ENCODE results near the gene BNIP3.

BNIP3 gene

GRCh38 chr10:131978851-131979250, 2.9 kb downstream of the BNIP3 start:
- no peak for DNase-seq (ENCODE audit: low read depth in 1 of 2, low spot score in 1 of 2)

- no peak for DNase-seq (ENCODE audit: low read depth in 1 of 2, low spot score in 1 of 2)
Measured at GRCh38 chr10:131978366-131978765, 3.4 kb downstream of the BNIP3 start.

DNA sequence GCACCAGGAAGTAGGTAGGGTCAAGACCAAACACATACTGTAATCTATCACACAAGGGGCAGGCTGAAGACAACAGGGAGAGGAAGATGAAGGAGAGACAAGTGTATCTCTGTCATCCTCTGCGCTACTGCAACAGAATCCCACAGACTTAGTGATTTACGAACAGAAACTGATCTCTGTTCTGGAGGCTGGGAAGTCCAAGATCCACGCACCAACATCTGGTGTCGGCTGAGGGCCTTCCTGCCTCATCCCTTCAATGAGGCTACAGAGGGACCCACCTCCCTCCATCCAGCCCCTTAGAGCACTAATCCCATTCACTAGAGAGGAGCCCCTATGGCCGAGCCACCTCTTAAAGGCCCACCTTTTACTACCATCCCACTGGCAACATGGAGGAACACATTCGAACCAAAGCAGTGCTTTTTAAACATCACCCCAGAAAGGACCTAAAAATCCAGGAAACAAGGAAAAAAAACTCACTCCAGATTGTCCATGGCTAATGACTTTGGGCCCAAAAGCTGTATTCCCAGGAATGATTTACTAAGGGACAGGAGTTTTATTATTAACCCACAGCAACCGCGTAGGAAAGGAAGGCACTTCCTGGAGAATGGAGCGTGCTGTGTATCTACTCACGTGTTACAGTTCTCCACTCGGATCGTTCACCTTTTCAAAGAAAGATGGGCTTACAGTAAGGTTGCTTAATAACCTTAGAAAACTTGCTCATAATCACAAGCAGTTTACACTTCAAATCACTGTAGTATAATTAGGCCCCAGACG, 4.2 kb downstream of the BNIP3 start:
- no peak for DNase-seq (ENCODE audit: low read depth in 1 of 2, low spot score in 1 of 2)

DNA sequence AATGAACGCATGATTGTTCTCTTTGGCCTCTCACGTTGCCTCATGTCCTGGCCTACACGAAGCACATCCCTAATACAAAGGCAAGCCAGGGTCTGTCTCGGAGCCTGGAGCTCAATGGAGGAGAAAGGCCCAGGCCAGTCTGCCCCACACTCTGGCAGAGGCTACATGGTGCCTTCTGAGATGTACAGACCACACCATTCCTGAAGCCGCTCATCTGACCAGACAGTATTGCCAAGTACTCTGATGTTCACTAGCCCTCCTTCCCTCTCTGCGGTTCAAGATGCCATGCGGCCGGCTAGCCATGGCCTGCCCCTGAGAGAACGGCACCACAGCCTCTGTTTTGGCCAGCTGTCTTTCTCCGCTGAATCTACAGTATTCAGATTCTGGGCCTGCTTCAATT, 5.9 kb downstream of the BNIP3 start:
- DNase-seq (ENCODE audit: low read depth in 1 of 2, low spot score in 1 of 2): no peak

- DNase-seq (ENCODE audit: low read depth in 1 of 2, low spot score in 1 of 2): no peak
Measured at GRCh38 chr10:131975003-131975402, 6.7 kb downstream of the BNIP3 start.

GRCh38 chr10:131974034-131974817, 7.5 kb downstream of the BNIP3 start:
- no peak for DNase-seq (ENCODE audit: low read depth in 1 of 2, low spot score in 1 of 2)

DNA sequence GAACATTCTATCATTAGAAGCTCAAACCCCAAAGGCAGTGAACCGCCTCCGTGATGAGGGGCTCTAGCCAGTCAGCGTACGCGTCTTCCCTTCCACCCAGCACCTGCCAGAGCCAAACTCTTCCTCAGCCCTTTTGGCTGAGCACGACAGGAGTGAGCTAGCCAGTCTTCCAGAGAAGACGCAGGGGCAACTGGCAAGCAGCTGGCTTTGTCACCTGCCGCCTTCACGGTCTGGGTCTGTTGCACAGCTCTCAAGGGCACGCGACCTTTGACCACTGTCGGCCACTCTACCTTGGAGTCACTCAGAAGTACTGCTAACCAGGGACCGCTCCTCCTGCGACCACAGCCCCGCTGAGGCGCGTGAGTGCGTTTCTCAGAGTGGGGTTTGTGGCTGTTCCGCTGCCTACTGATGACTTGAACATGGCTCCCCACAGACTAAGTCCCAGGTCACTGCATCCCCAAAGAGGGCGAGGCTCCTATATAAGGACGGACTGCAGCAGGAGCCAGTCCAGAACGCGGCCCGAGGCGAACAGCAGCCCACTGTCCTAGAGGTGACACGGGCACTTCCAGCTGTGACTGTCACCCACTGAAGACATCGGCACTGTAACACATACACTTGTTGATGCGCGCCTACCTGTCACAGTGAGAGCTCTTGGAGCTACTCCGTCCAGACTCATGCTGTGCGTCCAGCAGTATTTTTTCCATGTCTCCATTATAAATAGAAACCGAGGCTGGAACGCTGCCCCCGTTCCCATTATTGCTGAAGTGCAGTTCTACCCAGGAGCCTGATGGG, 8.4 kb downstream of the BNIP3 start:
- DNase-seq (ENCODE audit: low read depth in 1 of 2, low spot score in 1 of 2): no peak

GRCh38 chr10:131972474-131973071, 9.2 kb downstream of the BNIP3 start:
- DNase-seq (ENCODE audit: low read depth in 1 of 2, low spot score in 1 of 2): no peak

DNA sequence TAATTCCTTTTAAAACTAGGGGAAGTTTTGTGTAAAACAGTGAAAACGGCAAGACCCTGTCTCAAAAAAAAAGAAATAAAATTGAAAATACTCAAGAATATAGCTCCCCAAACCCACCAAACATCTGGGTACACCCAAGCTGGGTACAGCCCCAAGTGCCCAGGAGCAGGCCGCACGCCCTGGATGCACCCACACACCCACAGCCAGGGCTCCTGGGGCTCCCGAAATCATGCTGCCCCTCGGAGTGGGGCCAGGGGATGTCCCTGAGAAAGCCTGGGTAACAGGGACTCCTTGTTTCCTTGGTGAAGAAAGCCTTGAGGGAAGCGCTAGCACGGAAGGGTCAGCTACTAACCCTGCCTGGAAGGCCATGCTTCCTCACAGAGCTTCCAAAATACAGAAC, 10.1 kb downstream of the BNIP3 start:
- DNase-seq (ENCODE audit: low read depth in 1 of 2, low spot score in 1 of 2): no peak

DNA sequence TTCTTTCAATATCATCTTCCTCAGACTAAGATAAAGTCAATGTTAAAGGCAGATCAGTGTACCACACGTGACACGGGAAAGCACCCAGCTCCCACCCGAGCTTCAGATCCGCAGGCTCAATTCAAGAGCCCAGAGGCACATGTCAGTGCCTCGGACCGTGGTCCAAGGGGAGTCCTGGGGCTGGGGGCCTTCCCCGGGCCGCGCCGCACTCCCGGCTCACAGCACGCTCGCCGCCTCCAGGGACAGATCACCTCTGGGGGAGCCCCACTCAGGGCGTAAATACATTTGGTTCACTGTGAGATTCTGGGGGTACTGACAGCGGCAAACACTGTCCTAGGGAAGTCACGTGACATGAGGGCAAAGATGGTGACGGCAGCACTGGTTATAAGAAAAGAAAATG, 10.8 kb downstream of the BNIP3 start:
- DNase-seq (ENCODE audit: low read depth in 1 of 2, low spot score in 1 of 2): no peak

- DNase-seq (ENCODE audit: low read depth in 1 of 2, low spot score in 1 of 2): no peak
Measured at GRCh38 chr10:131968949-131969348, 12.8 kb downstream of the BNIP3 start.

DNA sequence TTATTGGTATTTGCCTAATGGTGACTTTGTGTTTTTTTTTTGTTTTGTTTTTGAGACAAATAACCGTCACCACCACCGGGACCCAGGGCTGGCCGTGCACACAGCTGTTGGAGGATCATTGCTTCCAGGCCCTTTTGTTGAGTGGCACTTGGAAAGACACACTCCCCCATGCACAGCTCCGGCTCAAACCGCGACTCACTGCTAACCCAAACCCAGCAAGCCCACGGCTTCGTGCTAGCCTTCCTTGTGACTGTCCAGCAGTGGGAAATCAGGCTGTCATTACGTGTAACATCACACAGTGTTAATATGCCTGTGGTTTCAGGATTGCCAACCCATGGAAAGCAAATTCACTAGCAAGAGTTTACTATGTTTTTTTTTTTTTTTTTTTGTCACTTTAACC, 17.4 kb downstream of the BNIP3 start:
- DNase-seq (ENCODE audit: low read depth in 1 of 2, low spot score in 1 of 2): no peak

DNA sequence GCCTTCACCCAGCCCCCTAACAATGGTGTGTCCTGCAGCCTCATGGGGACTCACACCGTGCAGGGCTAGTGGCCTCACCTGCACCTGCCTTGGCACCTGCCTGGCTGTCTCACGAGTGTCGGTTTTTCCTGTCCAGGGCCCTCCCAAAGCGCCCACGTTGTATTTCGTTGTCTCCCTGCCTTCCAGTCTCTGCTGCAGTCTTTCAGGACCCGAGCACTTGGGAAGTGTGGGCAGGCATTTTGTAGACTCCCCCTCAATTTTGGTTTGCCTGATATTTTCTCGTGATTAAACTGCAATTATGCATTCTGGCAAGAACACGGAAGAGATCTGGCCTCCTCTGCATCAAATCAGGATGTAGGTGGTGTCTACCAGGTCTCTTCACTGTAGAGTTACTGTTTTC, 17.9 kb downstream of the BNIP3 start:
- no peak for DNase-seq (ENCODE audit: low read depth in 1 of 2, low spot score in 1 of 2)

GRCh38 chr10:131963350-131963749, 18.4 kb downstream of the BNIP3 start:
- DNase-seq (ENCODE audit: low read depth in 1 of 2, low spot score in 1 of 2): no peak

- no peak for DNase-seq (ENCODE audit: low read depth in 1 of 2, low spot score in 1 of 2)
Measured at GRCh38 chr10:131961777-131962662, 19.7 kb downstream of the BNIP3 start.

- no peak for DNase-seq (ENCODE audit: low read depth in 1 of 2, low spot score in 1 of 2)
Measured at GRCh38 chr10:131961047-131961776, 20.5 kb downstream of the BNIP3 start.

DNA sequence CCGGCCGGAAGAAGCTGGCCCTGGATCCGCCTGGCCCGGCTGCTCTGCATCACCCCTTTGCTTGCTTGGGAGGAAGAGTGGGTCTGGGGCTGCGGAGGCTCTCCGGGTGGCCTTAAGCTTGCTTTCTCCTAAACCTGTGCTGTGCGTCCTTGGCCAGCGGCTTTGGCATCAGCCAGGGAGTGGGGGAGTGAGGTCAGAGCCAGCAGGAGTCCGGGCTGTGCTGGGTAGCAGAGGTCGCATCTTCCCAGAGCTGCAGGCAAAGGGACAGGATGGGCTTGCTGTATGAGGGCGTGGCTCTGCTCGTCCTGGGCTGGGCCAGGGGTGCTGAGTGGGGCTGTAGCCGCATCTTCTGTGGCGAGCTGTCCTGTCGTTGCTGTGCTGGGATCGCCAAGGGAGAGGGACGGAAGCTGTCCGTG, 21.1 kb downstream of the BNIP3 start:
- no peak for DNase-seq (ENCODE audit: low read depth in 1 of 2, low spot score in 1 of 2)

DNA sequence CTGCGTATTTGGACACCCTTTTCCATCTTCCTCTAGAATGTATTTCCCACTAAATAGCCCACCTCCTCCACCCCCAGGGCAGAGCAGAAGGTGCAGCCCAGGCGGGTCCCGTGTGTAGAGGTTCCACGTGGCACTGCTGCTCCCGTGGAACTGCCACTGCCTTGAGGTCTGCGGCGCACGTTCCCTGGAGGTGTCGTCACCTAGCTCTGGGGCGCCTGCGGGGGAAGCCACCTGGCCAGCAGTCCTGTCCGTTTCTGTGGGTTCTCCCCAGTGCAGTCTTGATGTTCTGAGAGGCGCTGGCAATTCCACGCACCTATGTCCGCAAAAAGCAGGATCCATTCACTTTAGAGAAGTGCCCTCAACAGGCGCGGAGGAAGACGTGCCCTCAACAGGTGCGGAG, 21.9 kb downstream of the BNIP3 start:
- no peak for DNase-seq (ENCODE audit: low read depth in 1 of 2, low spot score in 1 of 2)

DNA sequence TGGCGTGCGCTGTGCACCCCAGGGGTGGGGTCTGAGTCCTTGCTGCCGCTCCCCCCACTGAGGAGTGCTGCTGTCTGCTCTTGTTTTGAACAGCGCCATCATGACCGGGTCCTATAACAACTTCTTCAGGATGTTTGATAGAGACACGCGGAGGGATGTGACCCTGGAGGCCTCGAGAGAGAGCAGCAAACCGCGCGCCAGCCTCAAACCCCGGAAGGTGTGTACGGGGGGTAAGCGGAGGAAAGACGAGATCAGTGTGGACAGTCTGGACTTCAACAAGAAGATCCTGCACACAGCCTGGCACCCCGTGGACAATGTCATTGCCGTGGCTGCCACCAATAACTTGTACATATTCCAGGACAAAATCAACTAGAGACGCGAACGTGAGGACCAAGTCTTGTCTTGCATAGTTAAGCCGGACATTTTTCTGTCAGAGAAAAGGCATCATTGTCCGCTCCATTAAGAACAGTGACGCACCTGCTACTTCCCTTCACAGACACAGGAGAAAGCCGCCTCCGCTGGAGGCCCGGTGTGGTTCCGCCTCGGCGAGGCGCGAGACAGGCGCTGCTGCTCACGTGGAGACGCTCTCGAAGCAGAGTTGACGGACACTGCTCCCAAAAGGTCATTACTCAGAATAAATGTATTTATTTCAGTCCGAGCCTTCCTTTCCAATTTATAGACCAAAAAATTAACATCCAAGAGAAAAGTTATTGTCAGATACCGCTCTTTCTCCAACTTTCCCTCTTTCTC, 26.0 kb downstream of the BNIP3 start:
- DNase-seq (ENCODE audit: low read depth in 1 of 2, low spot score in 1 of 2): no peak

All from activated CD4-positive, alpha-beta T cell treated with anti-CD3 and anti-CD28 coated beads, Interleukin-2, amount 50 U/mL, for 24 hours (primary cell).